ENCODE measurements around the gene CHST8.
"Not testable (repeated sequence)": the region's sequence is repeated elsewhere in the genome, so short reads cannot be mapped to it uniquely, and the experiment has no call there.

Gene CHST8

GRCh38 chr19:33621811-33622504, at the start of gene CHST8:
CHST8 (plus strand) TSS chr19:33621953; CDS start chr19:33689262, 67,309 bp downstream.
- FAIRE-seq, result no peak
- DNase-seq (ENCODE audit: low spot score), result no peak

- DNase-seq (ENCODE audit: low spot score), result no peak
- FAIRE-seq, result no peak
Observed at GRCh38 chr19:33572929-33573328, 48.8 kb upstream of the CHST8 start.

GRCh38 chr19:33574824-33575223, 46.9 kb upstream of the CHST8 start:
- FAIRE-seq, result no peak
- DNase-seq (ENCODE audit: low spot score), result no peak

- FAIRE-seq, result no peak
- DNase-seq (ENCODE audit: low spot score), result no peak
Observed at GRCh38 chr19:33578697-33579096, 43.1 kb upstream of the CHST8 start.

GRCh38 chr19:33580026-33580644, 41.6 kb upstream of the CHST8 start:
- FAIRE-seq, result no peak

GRCh38 chr19:33580645-33581037, 41.1 kb upstream of the CHST8 start:
- no peak for FAIRE-seq
- DNase-seq (ENCODE audit: low spot score), result no peak

More at GRCh38 chr19:33580026-33580644, 41.6 kb upstream of the CHST8 start:
- DNase-seq (ENCODE audit: low spot score), result no peak

GRCh38 chr19:33582914-33583313, 38.8 kb upstream of the CHST8 start:
- FAIRE-seq, result no peak
- DNase-seq (ENCODE audit: low spot score), result no peak

- FAIRE-seq, result no peak
- no peak for DNase-seq (ENCODE audit: low spot score)
Observed at GRCh38 chr19:33587150-33587549, 34.6 kb upstream of the CHST8 start.

- DNase-seq (ENCODE audit: low spot score), result no peak
Observed at GRCh38 chr19:33590224-33590623, 31.5 kb upstream of the CHST8 start.

GRCh38 chr19:33595783-33596182, 26.0 kb upstream of the CHST8 start:
- FAIRE-seq, result no peak
- no peak for DNase-seq (ENCODE audit: low spot score)

More at GRCh38 chr19:33590224-33590623, 31.5 kb upstream of the CHST8 start:
- FAIRE-seq, result no peak

- no peak for FAIRE-seq
- no peak for DNase-seq (ENCODE audit: low spot score)
Observed at GRCh38 chr19:33601583-33601982, 20.2 kb upstream of the CHST8 start.

- DNase-seq (ENCODE audit: low spot score) (no peak), FAIRE-seq (no peak)
Observed at GRCh38 chr19:33602576-33603204, 19.1 kb upstream of the CHST8 start.

- no peak for FAIRE-seq
- no peak for DNase-seq (ENCODE audit: low spot score)
Observed at GRCh38 chr19:33603377-33603776, 18.4 kb upstream of the CHST8 start.

GRCh38 chr19:33604651-33605050, 17.1 kb upstream of the CHST8 start:
- no peak for DNase-seq (ENCODE audit: low spot score)
- FAIRE-seq, result no peak

- not testable (repeated sequence) for DNase-seq (ENCODE audit: low spot score); FAIRE-seq
Observed at GRCh38 chr19:33605803-33606295, 15.9 kb upstream of the CHST8 start.

- DNase-seq (ENCODE audit: low spot score) (no peak), FAIRE-seq (no peak)
Observed at GRCh38 chr19:33606556-33606955, 15.2 kb upstream of the CHST8 start.

GRCh38 chr19:33609353-33609752, 12.4 kb upstream of the CHST8 start:
- DNase-seq (ENCODE audit: low spot score), result no peak
- FAIRE-seq, result no peak

GRCh38 chr19:33610588-33610987, 11.2 kb upstream of the CHST8 start:
- no peak for DNase-seq (ENCODE audit: low spot score)
- no peak for FAIRE-seq

- no peak for DNase-seq (ENCODE audit: low spot score)
- no peak for FAIRE-seq
Observed at GRCh38 chr19:33612928-33613619, 8.7 kb upstream of the CHST8 start.

GRCh38 chr19:33613620-33614000, 8.1 kb upstream of the CHST8 start:
- DNase-seq (ENCODE audit: low spot score) (no peak), FAIRE-seq (no peak)

- FAIRE-seq (no peak), DNase-seq (ENCODE audit: low spot score) (no peak)
Observed at GRCh38 chr19:33616346-33616745, 5.4 kb upstream of the CHST8 start.

- FAIRE-seq, result no peak
- DNase-seq (ENCODE audit: low spot score), result no peak
Observed at GRCh38 chr19:33616857-33617256, 4.9 kb upstream of the CHST8 start.

Data from RCC 7860 (cell line).